Esophagus muscularis mucosa (tissue), 4 donors: ENCODE measurements around the gene C1orf167.

Experiments
- EP300 ChIP-seq: sonication (generic); formaldehyde crosslinking; IDR thresholded peaks from one replicate; pipeline ENCODE4 v1.6.1; 2017; ENCODE audit warnings: antibody characterized with exemption
- POLR2A ChIP-seq: fragments of 450-650 bp; IDR thresholded peaks from one replicate; pipeline ENCODE4 v1.6.1; 2017; ENCODE audit warnings: antibody characterized with exemption, moderate library complexity, mild to moderate bottlenecking, low read depth
- POLR2AphosphoS5 ChIP-seq, 2 donors: sonication (generic); formaldehyde crosslinking; IDR thresholded peaks; one replicate each; pipeline ENCODE4 v1.6.1; 2017; ENCODE audit warnings: antibody characterized with exemption in 2 of 2
- TF ChIP-seq, protein P1 (sequence below), 3 experiments: fragments of 200-600 bp in 2 of 3; fragments of 450-650 bp in 1 of 3; sonication (generic) in 2 of 3; IDR thresholded peaks; one replicate each; pipeline ENCODE4 v1.5.1; 2017 to 2019; ENCODE audit warnings: antibody characterized with exemption in 3 of 3, mild to moderate bottlenecking in 2 of 3, moderate library complexity in 1 of 3

- TF ChIP-seq, protein P1, sequence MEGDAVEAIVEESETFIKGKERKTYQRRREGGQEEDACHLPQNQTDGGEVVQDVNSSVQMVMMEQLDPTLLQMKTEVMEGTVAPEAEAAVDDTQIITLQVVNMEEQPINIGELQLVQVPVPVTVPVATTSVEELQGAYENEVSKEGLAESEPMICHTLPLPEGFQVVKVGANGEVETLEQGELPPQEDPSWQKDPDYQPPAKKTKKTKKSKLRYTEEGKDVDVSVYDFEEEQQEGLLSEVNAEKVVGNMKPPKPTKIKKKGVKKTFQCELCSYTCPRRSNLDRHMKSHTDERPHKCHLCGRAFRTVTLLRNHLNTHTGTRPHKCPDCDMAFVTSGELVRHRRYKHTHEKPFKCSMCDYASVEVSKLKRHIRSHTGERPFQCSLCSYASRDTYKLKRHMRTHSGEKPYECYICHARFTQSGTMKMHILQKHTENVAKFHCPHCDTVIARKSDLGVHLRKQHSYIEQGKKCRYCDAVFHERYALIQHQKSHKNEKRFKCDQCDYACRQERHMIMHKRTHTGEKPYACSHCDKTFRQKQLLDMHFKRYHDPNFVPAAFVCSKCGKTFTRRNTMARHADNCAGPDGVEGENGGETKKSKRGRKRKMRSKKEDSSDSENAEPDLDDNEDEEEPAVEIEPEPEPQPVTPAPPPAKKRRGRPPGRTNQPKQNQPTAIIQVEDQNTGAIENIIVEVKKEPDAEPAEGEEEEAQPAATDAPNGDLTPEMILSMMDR (IDR thresholded peaks at IDR 0.05): no peak
- peak; percentile 96 to 97 for TF ChIP-seq POLR2AphosphoS5 (IDR thresholded peaks at IDR 0.05)
- TF ChIP-seq POLR2A: peak; percentile 42
- peak; percentile 98 for TF ChIP-seq EP300
Measured at GRCh38 chr1:11790880-11791715, 29.1 kb downstream of the C1orf167 start.
